HepG2 (cell line): Measurements from ENCODE around the gene SNRPD1. TPM values are rescaled to one million over a fixed set of nuclear protein-coding genes. Genes with fewer than 3 reads are reported as not detected.
A peak's percentile ranks its signal among the peaks of the same experiment; 100 is the strongest.

ENCODE experiments used
- BATF2 ChIP-seq: sonication (generic); formaldehyde crosslinking; IDR thresholded peaks from 2 replicates; pipeline ENCODE4 v1.8.0; 2022; ENCODE audit warnings: mild to moderate bottlenecking, missing genetic modification reagents, moderate library complexity
- CBX2 ChIP-seq, 2 experiments: fragments of 200-600 bp in 1 of 2; sonication (generic); formaldehyde crosslinking in 1 of 2; IDR thresholded peaks; 2 replicates each; pipeline versions ENCODE4 v1.7.0 to v1.8.1; 2018 to 2022; ENCODE audit warnings: low read depth in 2 of 2, low read length in 1 of 2, mild to moderate bottlenecking in 1 of 2, missing genetic modification reagents in 1 of 2
- EHMT2 ChIP-seq: fragments of 200-600 bp; sonication (generic); IDR thresholded peaks from 2 replicates; pipeline ENCODE4 v1.7.0; 2017; ENCODE audit warnings: antibody characterized with exemption, low read depth, low read length, borderline replicate concordance
- EP300 ChIP-seq, 3 experiments: sonication (generic) in 1 of 3; formaldehyde crosslinking in 1 of 3; IDR thresholded peaks; 2 replicates each; pipeline versions ENCODE4 v1.5.1 to v1.6.1; 2011 to 2020; ENCODE audit warnings: low read depth in 2 of 3, low read length in 2 of 3, borderline replicate concordance in 1 of 3, improper control_type of control experiment in 1 of 3, mild to moderate bottlenecking in 1 of 3, missing genetic modification reagents in 1 of 3, moderate library complexity in 1 of 3
- HNF1B ChIP-seq: sonication (generic); formaldehyde crosslinking; IDR thresholded peaks from 2 replicates; pipeline ENCODE4 v1.5.1; 2020; ENCODE audit warnings: mild to moderate bottlenecking, moderate library complexity, missing genetic modification reagents
- POLR2AphosphoS5 ChIP-seq: IDR thresholded peaks from 2 replicates; pipeline ENCODE4 v1.6.1; 2012; ENCODE audit warnings: low read depth, low read length
- TFE3 ChIP-seq: IDR thresholded peaks from 2 replicates; pipeline ENCODE4 v1.6.1; 2016
- ZNF318 ChIP-seq: sonication (generic); formaldehyde crosslinking; IDR thresholded peaks from 2 replicates; pipeline ENCODE4 v1.4.0; 2020; ENCODE audit warnings: mild to moderate bottlenecking, missing genetic modification reagents
- ZNF512 ChIP-seq: sonication (generic); formaldehyde crosslinking; IDR thresholded peaks from 2 replicates; pipeline ENCODE4 v1.4.0; 2020; ENCODE audit warnings: mild to moderate bottlenecking, missing genetic modification reagents
- polyA plus RNA-seq, 8 experiments: library from polyadenylated mRNA; depleted of rRNA in 3 of 8; stranded (reverse) in 7 of 8; unstranded in 1 of 8; fragments of >200 nt; fragmentation: Illumina TruSeq in 4 of 8; extraction: Trizol in 4 of 8; gene quantifications; 2 replicates each; pipeline versions ENCODE4 v1.2.1 to v1.2.3, GENCODE V29; 2011 to 2016; ENCODE audit warnings: low read depth in 4 of 8, missing spikeins in 1 of 8, mixed read lengths in 1 of 8; ENCODE audit not compliant: insufficient read depth in 1 of 8
- total RNA-seq, 5 experiments: library from RNA; depleted of rRNA; stranded (reverse); fragments of >200 nt; fragmentation: Illumina TruSeq; extraction: Trizol; gene quantifications; 2 replicates each; pipeline ENCODE4 v1.2.3, GENCODE V29; 2016; ENCODE audit warnings: low read depth in 1 of 5

The SNRPD1 gene
- total and polyA plus RNA-seq, 2 of the 13 experiments (the other 11 are each of a cell fraction or from before 2014, with no cell fraction given), result 22.7 to 275 TPM

- no peak for TF ChIP-seq ZNF318 (CRISPR knock-in tag)
- no peak for TF ChIP-seq HNF1B (CRISPR knock-in tag)
- no peak for TF ChIP-seq EHMT2
- no peak for TF ChIP-seq BATF2 (CRISPR knock-in tag)
- no peak for TF ChIP-seq TFE3 (CRISPR knock-in tag)
- TF ChIP-seq POLR2AphosphoS5, result no peak; the same call in 1 of the 2 replicates
- 0 out of 2 replicates have a peak, but pooled peaks have one; percentile 34 for TF ChIP-seq ZNF512 (CRISPR knock-in tag)
- TF ChIP-seq CBX2 (IDR thresholded peaks at IDR 0.05; ENCODE audit: low read depth, low read length), result no peak
- TF ChIP-seq CBX2 (CRISPR knock-in tag; IDR thresholded peaks at IDR 0.05; ENCODE audit: low read depth), result no peak
- TF ChIP-seq EP300 (IDR thresholded peaks at IDR 0.05; ENCODE audit: low read depth in 2 of 2, low read length in 2 of 2), result no peak
- no peak for TF ChIP-seq EP300 (CRISPR knock-in tag; IDR thresholded peaks at IDR 0.05; ENCODE audit: borderline replicate concordance)
Observed at GRCh38 chr18:21598726-21599584, 13.2 kb upstream of the SNRPD1 start (continued).
